ENCODE measurements around the gene EFNA5. TPM values are rescaled to one million over a fixed set of nuclear protein-coding genes. Genes with fewer than 3 reads are reported as not detected.

The EFNA5 gene
- total RNA-seq, 1 donor from 2014 or later: 11.8 TPM

- intact Hi-C loops (cut with DNase I): no loop called here
- no peak overlapping the region for H3K27ac ChIP-seq
- TF ChIP-seq POLR2A (IDR thresholded peaks at IDR 0.05): no peak
- TF ChIP-seq CTCF (IDR thresholded peaks at IDR 0.05): no peak
- no peak for TF ChIP-seq POLR2AphosphoS5 (IDR thresholded peaks at IDR 0.05; ENCODE audit: insufficient read depth in 1 of 2, low read depth in 1 of 2)
- H3K27me3 ChIP-seq: no peaks in the 10 kb centered on the region
- peaks cover 14% of the 10 kb centered on the region for H3K4me1 ChIP-seq
- no peak overlapping the region for H3K4me3 ChIP-seq
- H3K9me3 ChIP-seq: no peaks in the 10 kb centered on the region
- no peaks in the 10 kb centered on the region for H3K36me3 ChIP-seq
- DNase-seq (ENCODE audit: extremely low spot score in 2 of 2): no peak
Observed at GRCh38 chr5:107516452-107517184, 154.1 kb downstream of the EFNA5 start.

- Histone ChIP-seq H3K27ac (no peak overlapping the region), H3K4me1 (peaks cover 14% of the 10 kb centered on the region), H3K4me3 (no peak overlapping the region), H3K36me3 (no peaks in the 10 kb centered on the region), H3K9me3 (no peaks in the 10 kb centered on the region), H3K27me3 (no peaks in the 10 kb centered on the region)
- TF ChIP-seq POLR2A (IDR thresholded peaks at IDR 0.05): no peak
- no peak for TF ChIP-seq POLR2AphosphoS5 (IDR thresholded peaks at IDR 0.05; ENCODE audit: insufficient read depth in 1 of 2, low read depth in 1 of 2)
- no peak for TF ChIP-seq CTCF (IDR thresholded peaks at IDR 0.05)
- no peak for DNase-seq (ENCODE audit: extremely low spot score in 2 of 2)
- intact Hi-C loops (cut with DNase I): no loop called here
Observed at GRCh38 chr5:107515521-107516080, 155.1 kb downstream of the EFNA5 start.

- Histone ChIP-seq H3K36me3 (no peaks in the 10 kb centered on the region), H3K27ac (no peak overlapping the region), H3K27me3 (no peaks in the 10 kb centered on the region), H3K9me3 (no peaks in the 10 kb centered on the region), H3K4me3 (no peak overlapping the region), H3K4me1 (peaks cover 3% of the 10 kb centered on the region)
- intact Hi-C loops (cut with DNase I): no loop called here
- DNase-seq (ENCODE audit: extremely low spot score in 2 of 2): no peak
- TF ChIP-seq CTCF (IDR thresholded peaks at IDR 0.05) (no peak), POLR2AphosphoS5 (IDR thresholded peaks at IDR 0.05; ENCODE audit: insufficient read depth in 1 of 2, low read depth in 1 of 2) (no peak), POLR2A (IDR thresholded peaks at IDR 0.05) (no peak)
Observed at GRCh38 chr5:107514305-107514704, 156.4 kb downstream of the EFNA5 start.

DNA sequence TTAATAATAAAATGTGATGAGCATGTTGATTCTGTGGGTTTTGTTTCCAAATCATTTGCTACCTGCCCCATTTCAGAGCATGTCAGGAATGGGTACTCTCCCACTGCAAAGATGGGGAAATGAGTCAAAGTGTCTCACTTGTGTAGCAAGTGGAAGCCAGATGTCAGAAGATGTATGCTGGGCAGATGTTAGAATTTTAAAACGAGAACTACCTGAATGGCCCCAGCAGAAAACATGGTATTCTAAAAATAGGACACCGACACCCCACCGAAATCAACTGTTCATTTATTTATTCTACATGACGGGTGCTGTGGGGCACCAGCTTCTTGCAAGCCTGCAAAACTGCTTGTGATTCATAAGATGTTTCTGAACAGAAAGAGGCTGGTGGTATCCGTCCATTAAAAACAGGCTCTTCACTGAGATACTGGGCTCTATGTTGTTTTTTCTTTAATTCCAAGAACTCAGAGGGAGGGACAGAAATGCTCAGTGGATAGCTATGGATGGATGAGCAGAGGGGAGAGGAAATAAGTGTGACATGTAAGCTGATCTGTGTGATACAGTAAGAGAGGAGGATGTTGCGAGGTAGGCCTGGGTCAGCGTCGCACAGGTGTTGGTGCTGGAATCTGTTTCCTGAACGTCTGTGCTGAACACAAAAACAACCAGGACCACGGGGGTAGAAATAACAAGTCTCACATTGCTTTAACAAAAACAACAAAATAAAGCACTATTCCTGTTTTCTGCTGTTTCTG, 157.2 kb downstream of the EFNA5 start:
- intact Hi-C loops (cut with DNase I): no loop called here
- H3K4me3 ChIP-seq: no peak overlapping the region

More for the DNA sequence above, 157.2 kb downstream of the EFNA5 start:
- no peaks in the 10 kb centered on the region for H3K27me3 ChIP-seq
- no peaks in the 10 kb centered on the region for H3K9me3 ChIP-seq
- TF ChIP-seq POLR2A (IDR thresholded peaks at IDR 0.05): no peak
- no peak for TF ChIP-seq CTCF (IDR thresholded peaks at IDR 0.05)
- TF ChIP-seq POLR2AphosphoS5 (IDR thresholded peaks at IDR 0.05; ENCODE audit: insufficient read depth in 1 of 2, low read depth in 1 of 2): no peak
- no peaks in the 10 kb centered on the region for H3K4me1 ChIP-seq
- no peaks in the 10 kb centered on the region for H3K36me3 ChIP-seq
- H3K27ac ChIP-seq: no peak overlapping the region
- no peak for DNase-seq (ENCODE audit: extremely low spot score in 2 of 2)

Data from vagina (tissue), 2 donors.